DND-41 (cell line): ENCODE data around the gene CCDC69.

Experiments
- ATAC-seq: fragments of 200-7000 bp; cut with Tn5 transposase; 3 replicates; pipeline ENCODE4 v1.9.1; 2021; ENCODE audit warnings: low read depth; ENCODE audit not compliant: insufficient read depth
- DNase-seq: peaks from one replicate; pipeline ENCODE4 v3.0.0-alpha.2; 2020
- H2AFZ ChIP-seq: 2 replicates; pipeline ENCODE4 v1.6.0; 2012; ENCODE audit warnings: low read depth, low read length
- H3K27ac ChIP-seq: 2 replicates; pipeline ENCODE4 v1.5.1; 2012; ENCODE audit warnings: low read length, inconsistent platforms
- H3K27me3 ChIP-seq: fragments of 200-600 bp; sonication (generic); 2 replicates; pipeline ENCODE4 v1.6.0; 2012; ENCODE audit warnings: low read length, mild to moderate bottlenecking, inconsistent platforms; ENCODE audit not compliant: insufficient read depth, poor library complexity
- H3K36me3 ChIP-seq: 2 replicates; pipeline ENCODE4 v1.5.1; 2012; ENCODE audit warnings: low read length, inconsistent platforms; ENCODE audit not compliant: insufficient read depth
- H3K4me1 ChIP-seq: 2 replicates; pipeline ENCODE4 v1.5.1; 2012; ENCODE audit warnings: mild to moderate bottlenecking, low read length; ENCODE audit not compliant: insufficient read depth
- H3K4me2 ChIP-seq: 2 replicates; pipeline ENCODE4 v1.6.0; 2012; ENCODE audit warnings: mild to moderate bottlenecking, moderate library complexity, low read length, inconsistent platforms; ENCODE audit not compliant: insufficient read depth
- H3K4me3 ChIP-seq, 2 experiments: fragments of 200-600 bp in 1 of 2; shearing (Covaris generic) in 1 of 2; 2 replicates each; pipeline ENCODE4 v1.5.1; 2012 to 2016; ENCODE audit warnings: inconsistent platforms in 2 of 2, low read length in 2 of 2, mild to moderate bottlenecking in 2 of 2, low read depth in 1 of 2, moderate library complexity in 1 of 2
- H3K79me2 ChIP-seq: 2 replicates; pipeline ENCODE4 v1.6.0; 2012; ENCODE audit warnings: low read length, inconsistent platforms; ENCODE audit not compliant: insufficient read depth
- H3K9ac ChIP-seq: 2 replicates; pipeline ENCODE4 v1.6.0; 2012; ENCODE audit warnings: low read depth, mild to moderate bottlenecking, inconsistent platforms, low read length, moderate library complexity
- H3K9me3 ChIP-seq: 2 replicates; pipeline ENCODE4 v1.5.1; 2012; ENCODE audit warnings: low read length, moderate library complexity, mild to moderate bottlenecking, inconsistent platforms; ENCODE audit not compliant: insufficient read depth, severe bottlenecking
- H4K20me1 ChIP-seq: 2 replicates; pipeline ENCODE4 v1.6.0; 2012; ENCODE audit warnings: low read length; ENCODE audit not compliant: insufficient read depth
- CTCF ChIP-seq: IDR thresholded peaks from 2 replicates; pipeline ENCODE4 v1.5.1; 2012; ENCODE audit warnings: borderline replicate concordance, low read length, moderate library complexity, mild to moderate bottlenecking; ENCODE audit not compliant: poor library complexity, severe bottlenecking; ENCODE audit errors: extremely low read depth
- EZH2 ChIP-seq: IDR thresholded peaks from 3 replicates; pipeline ENCODE4 v1.6.1; 2012; ENCODE audit warnings: borderline replicate concordance, low read depth, mild to moderate bottlenecking, moderate library complexity, low read length, inconsistent platforms; ENCODE audit not compliant: severe bottlenecking

The CCDC69 gene

DNA sequence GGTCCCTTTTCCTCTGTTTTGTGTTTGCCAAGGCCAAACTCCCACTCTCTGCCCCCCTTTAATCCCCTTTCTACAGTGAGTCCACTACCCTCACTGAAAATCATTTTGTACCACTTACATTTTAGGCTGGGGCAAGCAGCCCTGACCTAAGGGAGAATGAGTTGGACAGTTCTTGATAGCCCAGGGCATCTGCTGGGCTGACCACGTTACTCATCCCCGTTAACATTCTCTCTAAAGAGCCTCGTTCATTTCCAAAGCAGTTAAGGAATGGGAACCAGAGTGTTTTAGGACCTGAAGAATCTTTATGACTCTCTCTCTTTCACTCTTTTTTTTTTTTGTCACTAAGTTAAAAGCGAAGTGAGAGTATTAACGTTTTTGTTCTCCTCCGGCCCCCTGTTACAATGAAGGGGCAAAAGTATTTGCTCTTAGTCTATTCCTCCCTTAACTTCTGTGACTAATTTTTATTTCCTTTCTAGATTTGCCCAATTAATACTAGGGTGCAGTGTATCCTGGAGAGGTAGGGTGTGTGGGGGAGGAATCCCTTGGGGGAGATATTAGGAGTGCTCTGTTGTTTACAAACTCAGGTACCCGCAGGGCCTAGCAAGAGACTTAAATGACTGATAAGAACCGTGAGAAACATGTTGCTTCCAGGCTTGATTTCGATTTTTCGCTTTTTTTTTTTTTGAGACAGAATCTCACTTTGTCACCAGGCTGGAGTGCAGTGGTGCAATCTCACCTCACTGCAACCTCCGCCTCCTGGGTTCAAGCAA is 43.8 kb upstream of the CCDC69 start:
- Histone ChIP-seq H3K9me3 (no peaks in the 10 kb centered on the region), H2AFZ (no peak overlapping the region), H3K36me3 (peaks cover 85% of the 10 kb centered on the region), H3K27ac (no peak overlapping the region), H3K4me2 (no peak overlapping the region), H3K27me3 (no peaks in the 10 kb centered on the region), H3K4me1 (no peaks in the 10 kb centered on the region), H4K20me1 (peaks cover 9% of the 10 kb centered on the region), H3K9ac (no peak overlapping the region), H3K4me3 (no peak overlapping the region), H3K79me2 (no peaks in the 10 kb centered on the region; the same call in 1 of the 2 replicates)
- DNase-seq = no peak
- no peak for TF ChIP-seq CTCF
- no peak for TF ChIP-seq EZH2
- no peak for ATAC-seq

GRCh38 chr5:151264113-151264512 is 40.2 kb upstream of the CCDC69 start:
- no peak for TF ChIP-seq EZH2
- no peak for TF ChIP-seq CTCF
- Histone ChIP-seq H4K20me1 (peaks cover 21% of the 10 kb centered on the region), H3K4me3 (no peak overlapping the region), H3K79me2 (peaks cover 3% of the 10 kb centered on the region), H3K4me2 (no peak overlapping the region), H2AFZ (no peak overlapping the region), H3K4me1 (no peaks in the 10 kb centered on the region), H3K36me3 (peaks cover 93% of the 10 kb centered on the region), H3K27ac (no peak overlapping the region), H3K9ac (no peak overlapping the region), H3K27me3 (no peaks in the 10 kb centered on the region), H3K9me3 (no peaks in the 10 kb centered on the region)
- DNase-seq = no peak
- ATAC-seq = no peak

DNA sequence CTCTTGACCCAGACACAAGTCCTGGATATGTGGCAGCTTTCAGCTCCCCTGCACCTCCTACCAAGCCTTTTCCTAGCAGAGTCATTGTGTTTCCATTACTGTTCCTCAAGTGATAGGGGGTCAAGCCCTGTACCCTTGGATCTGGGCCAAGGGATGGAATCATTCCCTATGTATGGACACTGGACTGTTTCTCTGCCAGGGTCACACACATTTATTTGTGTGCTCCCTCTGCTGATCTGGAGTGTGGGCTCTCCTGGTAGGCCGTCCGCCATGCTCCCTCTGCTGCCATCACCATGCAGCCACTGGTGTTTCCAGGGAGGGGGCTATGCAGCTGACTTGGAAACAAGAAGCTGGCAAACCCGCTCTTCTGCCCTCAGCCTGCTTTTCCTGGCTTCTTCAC is 38.6 kb upstream of the CCDC69 start:
- no peak overlapping the region for H3K4me2 ChIP-seq
- ATAC-seq = no peak
- no peak overlapping the region for H3K4me3 ChIP-seq
- H3K9me3 ChIP-seq = no peaks in the 10 kb centered on the region
- H3K79me2 ChIP-seq = peaks cover 19% of the 10 kb centered on the region
- no peaks in the 10 kb centered on the region for H3K4me1 ChIP-seq
- no peak overlapping the region for H3K9ac ChIP-seq
- DNase-seq = no peak
- H3K27ac ChIP-seq = no peak overlapping the region
- peaks cover 37% of the 10 kb centered on the region for H4K20me1 ChIP-seq
- TF ChIP-seq EZH2 (no peak), CTCF (no peak)
- no peak overlapping the region for H2AFZ ChIP-seq
- H3K27me3 ChIP-seq = no peaks in the 10 kb centered on the region
- peaks cover 93% of the 10 kb centered on the region for H3K36me3 ChIP-seq
